Heart left ventricle (tissue), 13 donors: Measurements from ENCODE around the gene SPTBN4.

Experiments used
- CTCF ChIP-seq, 12 donors: fragments of 200-600 bp; sonication (generic) in 4 of 12; IDR thresholded peaks; one replicate each; pipeline versions ENCODE4 v1.5.0 to v1.8.0; 2018 to 2022; ENCODE audit warnings: antibody characterized with exemption in 12 of 12, mild to moderate bottlenecking in 5 of 12
- POLR2A ChIP-seq, 2 donors: fragments of 450-650 bp; IDR thresholded peaks; one replicate each; pipeline ENCODE4 v1.6.1; 2017; ENCODE audit warnings: antibody characterized with exemption in 2 of 2, mild to moderate bottlenecking in 2 of 2, moderate library complexity in 2 of 2
- donor health status: ischemic (EF 13 %, LVEDD 7.1; RV severe dilation, severe dysfunction).
- donor health status: DM: no; HTN: yes; CAD: no.
- donor health status: DM: no; HTN: no; CAD: no.
- donor health status: ischemic (EF 25% LVEDD 6.9; RV normal size, moderate dysfunction).
- donor health status: ischemic (EF 25% LVEDD 5.7; RV mildly dilated, moderate dysfunction).
- donor health status: ischemic (EF 35%, LVEDD 5.7; RV mildly dilated, moderate dysfunction).
- donor health status: nonischemic (EF 11% LVEDD 7.7; RV severe dilation, severe dysfunction).
- donor health status: DM: yes; HTN: yes; CAD: no.
- donor health status: PGD.
- donor health status: ischemic (EF 29% LVEDD 5.4; RV normal size, mild dysfunction).
- donor health status: nonischemic (EF 23%, LVEDD 6.1; RV moderate dilation, normal function).

- TF ChIP-seq CTCF (IDR thresholded peaks at IDR 0.05) (no peak), POLR2A (IDR thresholded peaks at IDR 0.05) (no peak)
These were observed 158.8 kb downstream of the SPTBN4 start for GRCh38 chr19:40625406-40626120.
